HCT116 (cell line): ENCODE results near the gene DNAJC6. TPM values are rescaled to one million over a fixed set of nuclear protein-coding genes. Genes with fewer than 3 reads are reported as not detected.
A peak's percentile ranks its signal among the peaks of the same experiment; 100 is the strongest.

Source experiments
- ATAC-seq: fragments of 200-7000 bp; cut with Tn5 transposase; 2 replicates; pipeline ENCODE4 v1.9.1; 2020; ENCODE audit warnings: mild to moderate bottlenecking, moderate library complexity
- BruUV-seq: library from RNA; stranded (reverse); fragments of 400-500 nt; replicated peaks from 2 replicates; lab custom pipeline; 2021; lab: Mats Ljungman, UMichigan
- CTCF ChIA-PET: fragments of 300-600 bp; sonication (Branson Sonifier 250); formaldehyde crosslinking; loops from one replicate; lab custom pipeline; 2021; ENCODE audit warnings: antibody characterized with exemption; lab: Charles Lee
- POLR2A ChIA-PET: fragments of 300-600, 350-600 bp; sonication (Branson Sonifier 250); formaldehyde crosslinking; loops from one replicate; lab custom pipeline; 2021; ENCODE audit warnings: antibody characterized with exemption; lab: Charles Lee
- RAD21 ChIA-PET, 2 experiments: fragments of 300-600 bp; sonication (Branson Sonifier 250); formaldehyde crosslinking; loops; one replicate each; lab custom pipeline; 2023; ENCODE audit warnings: low total read pairs in 2 of 2; ENCODE audit not compliant: uncharacterized antibody in 2 of 2, unreplicated experiment in 2 of 2, low non-redundant PET in 1 of 2; lab: Charles Lee
- DNase-seq: peaks from one replicate; pipeline ENCODE4 v3.0.0-alpha.2; 2010; ENCODE audit warnings: low read depth, low spot score
- H2AFZ ChIP-seq: fragments of 200-600 bp; shearing (Covaris generic), sonication (generic); 2 replicates; pipeline ENCODE4 v1.6.1; 2017; ENCODE audit warnings: low read depth, mixed run types, mixed read lengths, antibody characterized with exemption, low read length; ENCODE audit not compliant: poor library complexity, severe bottlenecking
- H3K27ac ChIP-seq: 2 replicates; pipeline ENCODE4 v1.5.1; 2012; ENCODE audit warnings: low read depth, low read length
- H3K27me3 ChIP-seq: fragments of 200-600 bp; sonication (generic); 2 replicates; pipeline ENCODE4 v1.6.1; 2016; ENCODE audit warnings: mixed run types, low read length, mixed read lengths; ENCODE audit not compliant: insufficient read depth
- H3K36me3 ChIP-seq, 2 experiments: fragments of 200-500 bp in 1 of 2; fragments of 200-600 bp in 1 of 2; sonication (Bioruptor generic) in 1 of 2; sonication (generic) in 1 of 2; 2 replicates each; pipeline versions ENCODE4 v1.5.1 to v1.6.1; 2014 to 2016; ENCODE audit warnings: low read length in 2 of 2, inconsistent platforms in 1 of 2, mixed read lengths in 1 of 2, mixed run types in 1 of 2; ENCODE audit not compliant: insufficient read depth in 2 of 2, control insufficient read depth in 1 of 2
- H3K4me1 ChIP-seq, 2 experiments: fragments of 200-600 bp in 1 of 2; sonication (generic) in 1 of 2; 2 replicates each; pipeline versions ENCODE4 v1.5.1 to v1.6.1; 2012 to 2017; ENCODE audit warnings: low read length in 2 of 2, inconsistent platforms in 1 of 2, mild to moderate bottlenecking in 1 of 2, mixed read lengths in 1 of 2, mixed run types in 1 of 2, moderate library complexity in 1 of 2; ENCODE audit not compliant: insufficient read depth in 2 of 2, control insufficient read depth in 1 of 2
- H3K4me2 ChIP-seq: fragments of 200-600 bp; sonication (generic); 2 replicates; pipeline ENCODE4 v1.6.1; 2017; ENCODE audit warnings: mixed run types, low read length, mixed read lengths
- H3K4me3 ChIP-seq, 2 experiments: fragments of 200-600 bp in 1 of 2; sonication (generic) in 1 of 2; replicated peaks in 1 of 2; 2 replicates each; pipeline ENCODE4 v1.5.1; 2011 to 2016; ENCODE audit warnings: low read length in 2 of 2, control low read depth in 1 of 2, low read depth in 1 of 2, mild to moderate bottlenecking in 1 of 2, mixed read lengths in 1 of 2, mixed run types in 1 of 2
- H3K79me2 ChIP-seq: fragments of 200-600 bp; sonication (generic); 2 replicates; pipeline ENCODE4 v1.6.1; 2017; ENCODE audit warnings: mild to moderate bottlenecking, mixed run types, low read length, moderate library complexity, mixed read lengths; ENCODE audit not compliant: insufficient read depth
- H3K9ac ChIP-seq: fragments of 200-600 bp; sonication (generic); 2 replicates; pipeline ENCODE4 v1.6.1; 2016; ENCODE audit warnings: low read length, mixed read lengths
- H3K9me2 ChIP-seq: fragments of 200-600 bp; sonication (generic), shearing (Covaris generic); 2 replicates; pipeline ENCODE4 v1.6.1; 2017; ENCODE audit warnings: mixed run types, mild to moderate bottlenecking, moderate library complexity; ENCODE audit not compliant: insufficient read depth
- H3K9me3 ChIP-seq, 2 experiments: fragments of 200-500 bp in 1 of 2; fragments of 200-600 bp in 1 of 2; sonication (Bioruptor generic) in 1 of 2; sonication (generic) in 1 of 2; 2 replicates each; pipeline ENCODE4 v1.6.1; 2014 to 2017; ENCODE audit warnings: low read length in 2 of 2, mixed read lengths in 2 of 2, inconsistent platforms in 1 of 2, low read depth in 1 of 2, mild to moderate bottlenecking in 1 of 2, mixed run types in 1 of 2, moderate library complexity in 1 of 2; ENCODE audit not compliant: control insufficient read depth in 1 of 2, insufficient read depth in 1 of 2
- H4K20me1 ChIP-seq: fragments of 200-600 bp; sonication (generic), shearing (Covaris generic); 2 replicates; pipeline ENCODE4 v1.6.1; 2017; ENCODE audit warnings: mixed run types, mild to moderate bottlenecking, moderate library complexity; ENCODE audit not compliant: insufficient read depth
- CTCF ChIP-seq, 3 experiments: fragments of 200-600 bp in 1 of 3; sonication (generic) in 1 of 3; IDR thresholded peaks in 2 of 3; conservative IDR thresholded peaks in 1 of 3; 2 replicates each; pipeline ENCODE4 v1.5.1; 2012 to 2017; ENCODE audit warnings: low read depth in 2 of 3, low read length in 2 of 3, antibody characterized with exemption in 1 of 3, borderline replicate concordance in 1 of 3, control low read depth in 1 of 3, mild to moderate bottlenecking in 1 of 3, mixed read lengths in 1 of 3, mixed run types in 1 of 3, moderate library complexity in 1 of 3; ENCODE audit not compliant: insufficient read depth in 1 of 3
- SRF ChIP-seq: IDR thresholded peaks from 2 replicates; pipeline ENCODE4 v1.6.1; 2012; ENCODE audit warnings: low read depth
- YY1 ChIP-seq: IDR thresholded peaks from 2 replicates; pipeline ENCODE4 v1.6.1; 2011; ENCODE audit warnings: low read length, low read depth, moderate library complexity, mild to moderate bottlenecking; ENCODE audit not compliant: insufficient replicate concordance; ENCODE audit errors: extremely low read depth
- intact Hi-C: fragments of 100-400 bp; cut with micrococcal nuclease; formaldehyde crosslinking; loops from 2 replicates; pipeline ENCODE4 v1.10.0; 2022
- total RNA-seq: library from RNA; stranded (reverse); gene quantifications from one replicate; pipeline ENCODE4 v1.2.1, GENCODE V29; 2021; ENCODE audit not compliant: unreplicated experiment

Gene DNAJC6
- total RNA-seq, 1 experiment from 2014 or later, result 9.0 TPM

GRCh38 chr1:65434255-65434654, 124.9 kb downstream of the DNAJC6 start:
- TF ChIP-seq CTCF (IDR thresholded peaks at IDR 0.05 in 2 of 3, conservative IDR thresholded peaks at IDR 0.05 in 1 of 3; ENCODE audit: borderline replicate concordance in 1 of 3, insufficient read depth in 1 of 3, low read depth in 2 of 3, low read length in 2 of 3), result peak in 1 of 3 experiments; percentile 33; a peak in 2 of 6 replicates
- no peak for TF ChIP-seq SRF
- TF ChIP-seq, all 23 proteins: peak for 1
- no peak for DNase-seq
- H3K4me3 ChIP-seq, result no peak overlapping the region
- no peaks in the 10 kb centered on the region for H4K20me1 ChIP-seq
- H3K36me3 ChIP-seq, result no peaks in the 10 kb centered on the region; a peak in 1 of 4 replicates
- BruUV-seq, result no TSS peak
- H3K9me3 ChIP-seq, result no peaks in the 10 kb centered on the region
- CTCF ChIA-PET, result no interaction called here
- H3K27ac ChIP-seq, result no peak overlapping the region
- intact Hi-C loops, result no loop called here
- POLR2A ChIA-PET, result no interaction called here
- RAD21 ChIA-PET, result no interaction called here
- no peak overlapping the region for H2AFZ ChIP-seq
- H3K4me2 ChIP-seq, result no peak overlapping the region
- peaks cover 0 to 11% of the 10 kb centered on the region in 2 experiments; a peak in 2 of 4 replicates for H3K4me1 ChIP-seq
- no peaks in the 10 kb centered on the region for H3K9me2 ChIP-seq
- no peak for ATAC-seq
- no peak overlapping the region for H3K9ac ChIP-seq
- no peaks in the 10 kb centered on the region for H3K79me2 ChIP-seq
- H3K27me3 ChIP-seq, result no peaks in the 10 kb centered on the region

DNA sequence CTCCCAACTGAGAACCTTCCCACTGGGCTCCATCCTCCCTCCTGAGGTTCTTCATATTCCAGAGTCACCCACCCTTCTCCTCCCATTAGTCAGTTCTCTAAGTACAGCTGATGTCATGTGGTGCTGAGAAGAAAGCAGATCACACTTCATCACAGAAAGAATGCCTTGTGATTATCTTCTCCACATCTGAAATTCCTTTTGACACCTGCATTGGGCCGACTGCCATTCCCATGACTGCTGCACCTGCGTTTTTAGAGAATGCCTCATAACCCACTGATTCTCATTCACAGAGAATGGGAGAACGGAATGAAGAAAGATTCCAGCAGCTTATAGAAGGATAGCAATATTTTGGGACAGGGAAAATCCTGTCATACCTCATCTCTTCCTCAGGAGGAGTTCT, 125.4 kb downstream of the DNAJC6 start:
- Histone ChIP-seq H3K9me2 (no peaks in the 10 kb centered on the region), H3K79me2 (no peaks in the 10 kb centered on the region), H3K36me3 (no peaks in the 10 kb centered on the region; a peak in 1 of 4 replicates), H2AFZ (no peak overlapping the region), H3K27me3 (no peaks in the 10 kb centered on the region), H3K4me1 (peaks cover 0 to 6% of the 10 kb centered on the region in 2 experiments; a peak in 2 of 4 replicates), H3K4me2 (no peak overlapping the region), H3K9me3 (no peaks in the 10 kb centered on the region), H3K27ac (no peak overlapping the region), H4K20me1 (no peaks in the 10 kb centered on the region), H3K9ac (no peak overlapping the region), H3K4me3 (no peak overlapping the region)
- no peak for TF ChIP-seq YY1
- ChIA-PET CTCF (no interaction called here), POLR2A (no interaction called here), RAD21 (no interaction called here)
- intact Hi-C loops, result no loop called here
- DNase-seq, result no peak
- BruUV-seq, result no TSS peak
- no peak for ATAC-seq
